Right kidney (tissue), 9 donors: ENCODE measurements around the gene ELMOD3.
"Not testable (repeated sequence)": the region's sequence is repeated elsewhere in the genome, so short reads cannot be mapped to it uniquely, and the experiment has no call there.

Experiments
- DNase-seq: peaks from one replicate; pipeline ENCODE4 v3.0.0-alpha.2; 2016
- long read RNA-seq, 8 donors: transcript quantifications; one replicate each; lab custom pipeline, GENCODE V29; 2026

The ELMOD3 gene
- long read RNA-seq, donor 1, partial matches to known transcripts: 102 of 179 reads
- long read RNA-seq, donor 1, other reads (novel, unspliced or antisense): 76 of 179 reads
- long read RNA-seq, donor 2, partial matches to known transcripts: 0 of 2 reads
- long read RNA-seq, donor 2, other reads (novel, unspliced or antisense): 0 of 2 reads
- long read RNA-seq, donor 3: 0 reads
- long read RNA-seq, donor 4: 0 reads
- long read RNA-seq, donor 5, partial matches to known transcripts: 50 of 127 reads
- long read RNA-seq, donor 5, other reads (novel, unspliced or antisense): 76 of 127 reads
- long read RNA-seq, donor 6: 0 reads
- long read RNA-seq, donor 7, partial matches to known transcripts: 0 of 2 reads
- long read RNA-seq, donor 7, other reads (novel, unspliced or antisense): 0 of 2 reads
- long read RNA-seq, donor 8, partial matches to known transcripts: 31 of 103 reads
- long read RNA-seq, donor 8, other reads (novel, unspliced or antisense): 71 of 103 reads

- DNase-seq: peak; percentile 89
Observed at GRCh38 chr2:85354286-85355072, at the start of gene ELMOD3, which contains the start of gene RETSAT. Gene ELMOD3, plus strand, starts transcription at chr2:85354769. Its CDS starts 2,430 bp downstream, at chr2:85357199. Gene RETSAT, minus strand, starts transcription at chr2:85354528. Its CDS starts 21 bp downstream, at chr2:85354507.

- no peak for DNase-seq
Observed at GRCh38 chr2:85307527-85307897, 47.1 kb upstream of the ELMOD3 start.

GRCh38 chr2:85308201-85308600 lies 46.4 kb upstream of the ELMOD3 start:
- no peak for DNase-seq

GRCh38 chr2:85308896-85309555 lies 45.5 kb upstream of the ELMOD3 start:
- peak; percentile 71 for DNase-seq

GRCh38 chr2:85309699-85310321 lies 44.8 kb upstream of the ELMOD3 start:
- no peak for DNase-seq

DNA sequence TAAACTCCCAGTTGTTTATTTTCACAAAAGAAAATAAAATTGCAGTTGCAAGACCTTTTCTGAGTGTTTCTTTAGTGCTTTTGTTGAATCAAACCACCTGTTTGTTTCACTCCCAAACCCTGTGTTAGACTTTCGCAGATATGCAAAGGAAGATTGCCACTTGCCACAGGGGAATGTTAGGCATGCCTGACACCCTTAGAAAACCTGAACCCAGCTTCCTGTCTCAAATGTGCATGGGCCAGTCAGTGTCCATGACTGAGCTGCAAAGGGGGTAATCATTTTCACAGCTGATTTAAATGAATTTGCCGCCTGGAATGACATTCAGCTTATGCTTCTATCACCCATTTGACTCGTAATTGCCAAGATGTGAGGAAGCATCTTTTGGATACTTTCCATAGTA lies 44.2 kb upstream of the ELMOD3 start:
- no peak for DNase-seq

- DNase-seq: no peak
Observed at GRCh38 chr2:85312404-85312803, 42.2 kb upstream of the ELMOD3 start.

DNA sequence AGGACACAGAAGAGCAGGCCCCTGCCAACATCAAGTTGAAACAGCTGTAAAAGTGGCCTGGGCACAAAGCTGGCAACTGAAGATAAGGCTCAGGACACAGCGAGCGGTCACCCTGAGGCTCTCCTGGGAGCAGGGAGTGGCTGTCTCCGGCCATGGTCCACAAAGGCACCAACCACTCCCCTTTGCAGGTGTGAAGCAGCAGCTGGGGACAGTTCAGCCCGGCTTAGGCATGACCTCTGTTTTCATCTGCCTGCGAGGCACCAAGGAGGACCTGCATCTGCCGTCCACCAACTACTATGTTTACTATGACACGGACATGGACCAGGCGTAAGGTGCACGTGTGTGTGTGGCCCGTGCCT lies 39.7 kb upstream of the ELMOD3 start:
- DNase-seq: no peak

DNA sequence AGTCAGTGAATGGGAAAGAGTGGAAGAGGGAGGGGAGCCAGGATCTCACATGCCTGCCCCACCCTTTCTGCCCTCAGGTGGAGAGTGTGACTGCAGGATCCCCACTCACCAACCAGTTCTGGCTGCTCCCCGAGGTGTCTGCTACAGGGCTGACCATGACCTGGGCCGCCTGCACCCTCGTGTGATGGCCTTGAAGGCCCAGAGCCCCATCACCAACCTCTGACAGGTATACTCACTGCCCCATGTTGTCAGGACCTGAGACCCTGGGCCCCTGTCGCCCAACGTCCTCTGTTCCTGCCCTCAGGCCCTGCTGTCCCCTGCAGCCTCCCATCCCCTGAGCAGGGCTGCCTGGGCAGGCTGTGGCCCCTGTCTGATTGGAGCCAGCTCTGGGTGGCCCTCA lies 38.6 kb upstream of the ELMOD3 start:
- not testable (repeated sequence) for DNase-seq

GRCh38 chr2:85318222-85319074 lies 36.1 kb upstream of the ELMOD3 start:
- no peak for DNase-seq

DNA sequence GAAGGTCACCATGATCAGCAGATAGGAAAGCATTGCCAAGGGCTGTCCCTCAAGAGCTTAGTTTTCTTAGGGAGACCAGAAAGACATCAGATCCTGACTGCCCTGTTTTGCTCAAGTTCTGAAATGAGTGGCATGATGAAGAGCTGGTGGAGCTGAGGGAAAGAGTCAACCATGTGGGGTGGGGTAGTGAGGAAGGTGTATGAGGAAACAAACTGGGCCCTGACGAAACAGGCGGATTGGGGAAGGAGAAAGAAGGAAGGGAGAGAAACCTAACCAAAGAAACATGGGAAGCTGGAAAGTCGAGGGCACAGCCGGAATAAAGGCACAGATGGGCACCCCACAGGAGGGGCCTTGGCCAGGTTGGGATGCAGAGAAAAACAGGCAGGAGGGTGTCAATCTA lies 34.8 kb upstream of the ELMOD3 start:
- DNase-seq: no peak

DNA sequence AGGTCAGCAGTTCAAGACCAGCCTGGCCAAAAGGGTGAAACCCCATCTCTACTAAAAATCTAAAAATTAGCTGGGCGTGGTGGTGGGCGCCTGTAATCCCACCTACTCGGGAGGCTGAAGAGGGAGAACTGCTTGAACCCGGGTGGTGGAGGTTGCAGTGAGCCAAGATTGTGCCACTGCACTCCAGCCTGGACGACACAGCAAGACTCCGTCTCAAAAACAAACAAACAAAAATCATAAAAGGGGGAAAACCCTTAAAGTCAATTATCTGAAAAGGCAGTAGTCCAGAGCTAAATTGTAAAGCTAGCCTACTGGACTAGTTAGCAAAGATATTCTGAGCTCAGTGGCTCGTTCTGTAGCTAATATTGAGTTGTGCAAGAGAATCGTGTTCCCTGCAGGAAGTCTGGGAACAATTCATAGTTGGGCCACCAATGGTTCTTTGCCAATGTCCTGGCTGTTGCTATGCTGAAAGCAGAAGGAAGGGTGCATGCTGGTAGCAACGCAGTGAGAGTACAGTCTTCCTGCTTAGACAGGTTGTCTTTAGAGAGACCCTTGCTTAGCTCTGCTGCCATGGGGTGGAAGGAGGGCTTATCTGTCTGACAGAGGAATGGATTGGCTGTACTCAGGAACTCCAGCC lies 31.1 kb upstream of the ELMOD3 start:
- no peak for DNase-seq

GRCh38 chr2:85323988-85324367 lies 30.6 kb upstream of the ELMOD3 start:
- not testable (repeated sequence) for DNase-seq

DNA sequence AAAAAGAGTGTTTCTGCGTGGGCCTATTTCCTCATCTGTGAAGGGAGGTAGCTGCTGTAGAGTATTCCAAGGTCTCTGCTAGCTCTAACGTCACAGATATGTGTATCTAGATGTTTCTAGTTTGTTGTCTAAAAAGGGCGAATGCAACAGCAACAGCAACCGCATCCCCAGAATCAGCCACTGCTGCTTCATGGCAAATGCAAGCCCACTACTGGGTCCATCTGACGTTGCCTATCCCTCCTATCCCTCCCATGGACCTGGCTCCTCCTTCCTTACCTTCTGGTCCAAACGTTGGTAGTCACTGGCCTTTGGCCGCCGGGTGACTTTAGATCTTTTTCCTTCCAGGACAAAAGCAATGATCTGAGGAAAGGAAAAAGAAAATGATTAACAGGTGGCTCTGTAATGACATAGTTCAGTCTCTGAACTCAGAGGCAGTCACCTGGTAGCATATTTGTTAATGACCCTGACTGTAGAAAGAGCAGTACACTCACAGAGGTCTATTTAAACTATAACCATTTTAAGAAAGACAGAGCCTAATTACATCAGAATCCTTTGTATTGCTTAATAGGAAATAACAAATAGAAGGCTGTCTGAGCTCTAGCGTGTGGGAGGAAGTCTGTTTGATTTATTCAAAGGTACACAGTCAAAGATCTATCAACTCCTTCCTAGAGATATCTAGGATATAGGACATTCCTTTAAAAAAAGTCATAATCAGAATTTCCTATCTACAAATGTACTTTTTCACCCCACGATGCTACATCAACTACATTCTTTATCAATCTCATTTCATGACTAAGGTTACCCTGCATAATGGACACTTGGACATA lies 29.7 kb upstream of the ELMOD3 start:
- no peak for DNase-seq

GRCh38 chr2:85325466-85325811 lies 29.1 kb upstream of the ELMOD3 start:
- DNase-seq: no peak

- no peak for DNase-seq
Observed at GRCh38 chr2:85326406-85327159, 28.0 kb upstream of the ELMOD3 start.

GRCh38 chr2:85327160-85327821 lies 27.3 kb upstream of the ELMOD3 start:
- DNase-seq: peak; percentile 52

GRCh38 chr2:85327822-85328617 lies 26.5 kb upstream of the ELMOD3 start, which contains the start of gene TGOLN2:
Gene TGOLN2, minus strand, starts transcription at chr2:85327989. Its CDS starts 27 bp downstream, at chr2:85327962.
- DNase-seq: peak; percentile 98
